ENCODE measurements around the gene GNAZ. TPM values are rescaled to one million over a fixed set of nuclear protein-coding genes. Genes with fewer than 3 reads are reported as not detected.

Gene GNAZ
- total and polyA plus RNA-seq, 3 donors from 2014 or later = 13.7 to 20.2 (median 15.1) TPM

DNA sequence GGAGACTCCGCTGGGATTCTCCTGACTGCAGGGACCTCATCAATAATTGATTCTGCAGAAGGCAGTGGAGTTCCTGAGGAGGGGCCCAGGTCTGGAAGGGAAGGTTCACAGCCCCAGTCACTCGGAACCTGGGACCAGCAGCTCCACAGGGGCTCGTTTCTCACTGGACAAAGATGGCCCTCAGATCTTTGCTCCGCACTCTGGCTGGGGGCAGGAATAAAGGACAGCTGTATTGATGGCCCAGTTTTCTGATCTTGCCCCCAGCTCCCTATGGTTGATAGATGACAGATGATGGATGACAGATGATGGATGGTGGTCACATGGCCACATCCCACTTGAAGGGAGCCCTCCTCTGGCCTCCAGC lies 98.7 kb downstream of the GNAZ start:
- DNase-seq = no peak
- intact Hi-C loops (cut with DNase I; ENCODE audit: low total_unique reads) = no loop called here
- no peaks in the 10 kb centered on the region for H3K36me3 ChIP-seq (ENCODE audit: low read depth, missing control alignments)
- no peak for TF ChIP-seq POLR2A (IDR thresholded peaks at IDR 0.05)
- TF ChIP-seq, protein P1, sequence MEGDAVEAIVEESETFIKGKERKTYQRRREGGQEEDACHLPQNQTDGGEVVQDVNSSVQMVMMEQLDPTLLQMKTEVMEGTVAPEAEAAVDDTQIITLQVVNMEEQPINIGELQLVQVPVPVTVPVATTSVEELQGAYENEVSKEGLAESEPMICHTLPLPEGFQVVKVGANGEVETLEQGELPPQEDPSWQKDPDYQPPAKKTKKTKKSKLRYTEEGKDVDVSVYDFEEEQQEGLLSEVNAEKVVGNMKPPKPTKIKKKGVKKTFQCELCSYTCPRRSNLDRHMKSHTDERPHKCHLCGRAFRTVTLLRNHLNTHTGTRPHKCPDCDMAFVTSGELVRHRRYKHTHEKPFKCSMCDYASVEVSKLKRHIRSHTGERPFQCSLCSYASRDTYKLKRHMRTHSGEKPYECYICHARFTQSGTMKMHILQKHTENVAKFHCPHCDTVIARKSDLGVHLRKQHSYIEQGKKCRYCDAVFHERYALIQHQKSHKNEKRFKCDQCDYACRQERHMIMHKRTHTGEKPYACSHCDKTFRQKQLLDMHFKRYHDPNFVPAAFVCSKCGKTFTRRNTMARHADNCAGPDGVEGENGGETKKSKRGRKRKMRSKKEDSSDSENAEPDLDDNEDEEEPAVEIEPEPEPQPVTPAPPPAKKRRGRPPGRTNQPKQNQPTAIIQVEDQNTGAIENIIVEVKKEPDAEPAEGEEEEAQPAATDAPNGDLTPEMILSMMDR (IDR thresholded peaks at IDR 0.05) = no peak
- H3K4me1 ChIP-seq = peaks cover 3% of the 10 kb centered on the region
- WGBS, 2 donors = 94 to 97% methylated on average over 3 to 4 of the region's 4 CpGs
- no peaks in the 10 kb centered on the region for H3K27me3 ChIP-seq
- no peaks in the 10 kb centered on the region for H3K9me3 ChIP-seq
- no peak overlapping the region for H3K4me3 ChIP-seq
- no peak overlapping the region for H3K27ac ChIP-seq

Small RNA genes lying within 50 kb of the gene (small RNA-seq; reads per million reads assigned to genes)
- gene RF00017 = 0 reads per million in 2 donors
- 0 reads per million in 2 donors for gene RF00066

Other genes starting within 250 kb of the GNAZ start
- gene IGLL5, start 182.7 kb upstream of the GNAZ start, total RNA-seq = 1 to 10 TPM in 1 of 2 donors, under 1 TPM in 1; 0.94 to 1.4 TPM
- 9.8 TPM for gene IGLL5, start 182.7 kb upstream of the GNAZ start, polyA plus RNA-seq (ENCODE audit: insufficient read depth, low read depth, low replicate concordance)
- gene RSPH14, start 71.5 kb downstream of the GNAZ start, total RNA-seq = 10 to 100 TPM; 12.1 to 22.8 TPM
- 45.4 TPM for gene RSPH14, start 71.5 kb downstream of the GNAZ start, polyA plus RNA-seq (ENCODE audit: insufficient read depth, low read depth, low replicate concordance)
- gene RAB36, start 75.0 kb downstream of the GNAZ start, total RNA-seq = 1 to 10 TPM; 7.4 to 7.5 TPM
- gene RAB36, start 75.0 kb downstream of the GNAZ start, polyA plus RNA-seq (ENCODE audit: insufficient read depth, low read depth, low replicate concordance) = 11.1 TPM
- 100 to 1,000 TPM; 105 to 108 TPM for gene BCR, start 110.0 kb downstream of the GNAZ start, total RNA-seq
- gene BCR, start 110.0 kb downstream of the GNAZ start, polyA plus RNA-seq (ENCODE audit: insufficient read depth, low read depth, low replicate concordance) = 52.5 TPM

Measured in testis (tissue), 3 donors.